HFF-Myc (cell line): ENCODE measurements around the gene DELE1.

Experiments
- DNase-seq: peaks from one replicate; pipeline ENCODE4 v3.0.0-alpha.2; 2011; ENCODE audit warnings: low read depth; ENCODE audit errors: extremely low read depth
- H3K4me3 ChIP-seq: replicated peaks from 2 replicates; pipeline ENCODE4 v1.5.1; 2011; ENCODE audit warnings: low read depth, mild to moderate bottlenecking, control low read depth, low read length
- CTCF ChIP-seq: IDR thresholded peaks from 2 replicates; pipeline ENCODE4 v1.5.1; 2012; ENCODE audit warnings: mild to moderate bottlenecking, low read depth, low read length, control low read depth; ENCODE audit errors: missing control alignments

The DELE1 gene

GRCh38 chr5:141898448-141899049, 25.1 kb upstream of the DELE1 start:
- DNase-seq = no peak
- no peak overlapping the region for H3K4me3 ChIP-seq
- no peak for TF ChIP-seq CTCF

- no peak for DNase-seq
- no peak for TF ChIP-seq CTCF
Measured at GRCh38 chr5:141902015-141902814, 21.5 kb upstream of the DELE1 start.

GRCh38 chr5:141903261-141903660, 20.4 kb upstream of the DELE1 start:
- DNase-seq = no peak
- no peak overlapping the region for H3K4me3 ChIP-seq
- TF ChIP-seq CTCF = no peak

More at GRCh38 chr5:141902015-141902814, 21.5 kb upstream of the DELE1 start:
- H3K4me3 ChIP-seq = no peak overlapping the region

- H3K4me3 ChIP-seq = no peak overlapping the region
- no peak for TF ChIP-seq CTCF
- DNase-seq = no peak
Measured at GRCh38 chr5:141904551-141904950, 19.1 kb upstream of the DELE1 start.

- no peak overlapping the region for H3K4me3 ChIP-seq
- DNase-seq = no peak
- TF ChIP-seq CTCF = no peak
Measured at GRCh38 chr5:141906517-141906916, 17.2 kb upstream of the DELE1 start.

DNA sequence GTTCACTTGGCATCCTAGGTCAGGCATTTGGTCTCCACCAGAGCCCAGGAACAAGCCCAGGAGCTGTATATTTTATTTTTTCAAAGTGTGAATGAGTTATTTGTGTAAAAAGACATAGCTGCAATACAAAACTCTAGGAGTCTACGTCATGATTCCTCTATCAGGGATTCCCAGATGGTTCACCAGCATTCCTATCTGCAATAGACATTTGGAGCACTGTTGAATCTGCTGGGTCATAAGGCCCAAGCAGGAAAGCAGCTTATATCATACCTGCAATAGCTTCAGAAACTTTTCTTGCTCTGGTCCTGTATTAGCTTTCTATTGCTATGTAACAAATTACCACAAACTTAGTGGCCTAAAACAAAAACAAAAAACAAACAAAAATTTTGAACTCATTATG, 16.7 kb upstream of the DELE1 start:
- TF ChIP-seq CTCF = no peak
- DNase-seq = no peak
- H3K4me3 ChIP-seq = no peak overlapping the region
